Measurements from ENCODE around the gene ZNF329.
A peak's percentile ranks its signal among the peaks of the same experiment; 100 is the strongest.

ZNF329 gene

DNA sequence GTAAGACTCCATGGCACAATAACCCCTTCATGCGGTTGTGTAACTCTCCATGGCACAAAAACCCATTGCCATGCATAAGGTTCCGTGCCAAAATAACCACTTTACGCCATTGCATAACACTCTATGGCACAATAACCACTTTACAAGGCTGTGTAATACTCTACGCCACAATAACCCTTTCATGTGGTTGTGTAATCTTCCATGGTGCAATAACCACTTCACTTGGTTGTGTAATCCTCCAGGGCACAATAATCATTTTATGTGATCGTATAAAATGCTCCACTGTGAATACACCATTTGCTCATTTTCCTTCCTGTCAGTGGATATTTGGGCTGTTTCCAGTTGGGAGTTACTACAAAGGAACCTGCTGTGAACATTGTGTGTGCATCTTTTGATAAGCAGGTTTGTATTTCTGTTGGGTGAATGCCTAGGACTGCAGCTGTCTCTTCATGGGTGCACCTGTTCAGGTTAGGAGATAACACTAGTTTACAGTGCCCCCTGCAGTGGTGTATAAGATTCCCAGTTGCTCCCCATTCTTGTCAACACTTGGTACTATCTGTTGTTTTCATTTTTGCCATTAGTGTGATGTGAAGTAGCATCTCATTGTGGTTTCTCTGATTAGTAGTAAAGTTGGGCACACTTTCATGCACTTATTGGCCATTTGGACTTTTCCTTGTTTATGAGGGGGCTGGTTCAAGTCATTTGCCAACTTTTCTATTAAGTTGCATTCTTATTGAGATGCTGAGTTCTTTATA is 31.4 kb downstream of the ZNF329 start:
- no peak for DNase-seq (ENCODE audit: low read depth)
- TF ChIP-seq, protein P1, sequence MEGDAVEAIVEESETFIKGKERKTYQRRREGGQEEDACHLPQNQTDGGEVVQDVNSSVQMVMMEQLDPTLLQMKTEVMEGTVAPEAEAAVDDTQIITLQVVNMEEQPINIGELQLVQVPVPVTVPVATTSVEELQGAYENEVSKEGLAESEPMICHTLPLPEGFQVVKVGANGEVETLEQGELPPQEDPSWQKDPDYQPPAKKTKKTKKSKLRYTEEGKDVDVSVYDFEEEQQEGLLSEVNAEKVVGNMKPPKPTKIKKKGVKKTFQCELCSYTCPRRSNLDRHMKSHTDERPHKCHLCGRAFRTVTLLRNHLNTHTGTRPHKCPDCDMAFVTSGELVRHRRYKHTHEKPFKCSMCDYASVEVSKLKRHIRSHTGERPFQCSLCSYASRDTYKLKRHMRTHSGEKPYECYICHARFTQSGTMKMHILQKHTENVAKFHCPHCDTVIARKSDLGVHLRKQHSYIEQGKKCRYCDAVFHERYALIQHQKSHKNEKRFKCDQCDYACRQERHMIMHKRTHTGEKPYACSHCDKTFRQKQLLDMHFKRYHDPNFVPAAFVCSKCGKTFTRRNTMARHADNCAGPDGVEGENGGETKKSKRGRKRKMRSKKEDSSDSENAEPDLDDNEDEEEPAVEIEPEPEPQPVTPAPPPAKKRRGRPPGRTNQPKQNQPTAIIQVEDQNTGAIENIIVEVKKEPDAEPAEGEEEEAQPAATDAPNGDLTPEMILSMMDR (IDR thresholded peaks at IDR 0.05; ENCODE audit: insufficient read depth, low read depth, low read length, missing control alignments) = no peak
- H3K4me3 ChIP-seq (ENCODE audit: low read depth, low read length) = no peak overlapping the region

DNA sequence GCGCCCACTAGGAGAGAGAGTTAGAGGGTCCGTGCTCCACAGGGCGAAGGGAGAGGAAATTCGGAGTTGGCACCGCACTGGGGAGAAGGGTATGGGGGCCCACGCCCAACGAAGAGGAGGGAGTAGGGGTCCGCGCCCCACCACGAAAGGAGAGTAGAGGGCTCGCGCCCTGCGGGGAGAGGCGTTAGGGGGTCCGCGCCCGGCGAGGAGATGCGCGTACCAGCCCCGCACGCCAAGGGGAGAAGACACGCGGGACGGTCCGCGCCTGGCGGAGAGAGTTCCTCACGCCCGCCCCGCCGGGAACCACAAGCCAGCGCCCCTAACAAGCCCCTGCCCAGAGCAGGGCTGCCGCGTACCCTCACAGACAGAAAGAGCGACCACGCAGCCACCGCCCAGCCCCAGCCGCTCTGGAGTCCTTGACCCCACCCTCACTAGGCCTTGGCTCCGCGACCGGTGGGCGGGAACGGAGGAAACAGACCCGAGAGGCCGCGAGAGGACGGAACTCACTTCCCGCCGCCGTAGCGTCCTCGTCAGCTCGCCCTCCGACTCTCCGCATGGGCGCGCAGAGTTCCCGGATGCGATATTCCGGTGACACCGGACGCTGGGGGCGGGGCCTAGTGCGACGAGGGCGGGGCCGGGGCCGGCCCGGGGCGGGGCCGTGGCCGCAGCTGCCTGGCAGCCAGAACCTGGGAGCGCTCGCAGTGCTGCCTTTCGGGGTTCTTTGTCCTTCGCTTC is 32.6 kb downstream of the ZNF329 start:
- TF ChIP-seq, protein P1 (IDR thresholded peaks at IDR 0.05; ENCODE audit: insufficient read depth, low read depth, low read length, missing control alignments) = no peak
- no peak for DNase-seq (ENCODE audit: low read depth)
- H3K4me3 ChIP-seq (ENCODE audit: low read depth, low read length) = no peak overlapping the region

DNA sequence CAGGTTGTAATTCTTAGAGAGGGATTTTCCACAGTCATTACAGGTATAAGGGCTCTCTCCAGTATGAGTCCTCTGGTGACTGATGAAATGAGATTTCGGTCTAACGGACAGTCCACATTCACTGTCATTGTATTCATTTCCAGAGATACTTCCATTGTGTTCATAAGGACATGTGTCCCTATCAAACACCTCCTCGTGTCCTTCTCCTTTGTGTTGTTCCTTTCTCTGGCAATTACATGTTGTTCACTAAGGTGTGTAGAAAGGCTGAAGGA is 42.1 kb downstream of the ZNF329 start:
- no peak overlapping the region for H3K4me3 ChIP-seq (ENCODE audit: low read depth, low read length)
- no peak for DNase-seq (ENCODE audit: low read depth)
- TF ChIP-seq, protein P1 (IDR thresholded peaks at IDR 0.05; ENCODE audit: insufficient read depth, low read depth, low read length, missing control alignments) = no peak

DNA sequence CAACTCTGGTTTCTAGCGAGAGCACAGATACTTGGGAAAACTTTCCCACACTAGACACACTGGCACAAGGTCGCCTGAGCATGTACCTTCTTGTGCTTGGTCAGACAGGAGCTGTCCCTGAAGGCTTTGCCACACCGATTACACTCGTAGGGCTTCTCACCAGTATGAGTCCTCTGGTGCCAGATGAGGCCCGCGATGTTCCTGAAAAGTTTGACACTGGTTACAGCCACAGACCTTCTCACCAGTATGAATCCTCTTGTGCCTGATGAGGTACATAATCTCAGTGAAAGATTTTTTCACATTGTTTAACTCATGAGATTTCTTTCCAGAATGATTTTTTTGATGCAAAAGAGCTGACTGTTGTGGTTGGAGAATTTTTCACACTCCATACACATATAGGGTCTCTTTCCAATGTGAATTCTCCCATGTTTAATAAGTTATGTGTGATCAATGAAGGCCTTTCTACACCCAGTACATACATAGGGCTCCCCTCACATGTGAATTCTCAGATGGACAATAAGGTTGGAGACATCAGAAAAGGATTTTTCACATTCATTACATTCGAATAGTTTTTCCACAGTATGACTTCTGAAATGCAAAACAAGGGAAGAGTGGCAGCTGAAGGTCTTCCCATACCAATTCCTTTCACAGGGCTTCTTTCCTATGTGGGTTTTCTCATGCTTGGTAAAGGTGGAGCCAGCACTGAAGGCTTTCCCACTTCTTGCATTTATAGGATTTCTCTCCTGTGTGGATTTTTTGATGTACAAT is 42.6 kb downstream of the ZNF329 start:
- DNase-seq (ENCODE audit: low read depth) = no peak
- no peak overlapping the region for H3K4me3 ChIP-seq (ENCODE audit: low read depth, low read length)
- TF ChIP-seq, protein P1 (IDR thresholded peaks at IDR 0.05; ENCODE audit: insufficient read depth, low read depth, low read length, missing control alignments) = no peak

DNA sequence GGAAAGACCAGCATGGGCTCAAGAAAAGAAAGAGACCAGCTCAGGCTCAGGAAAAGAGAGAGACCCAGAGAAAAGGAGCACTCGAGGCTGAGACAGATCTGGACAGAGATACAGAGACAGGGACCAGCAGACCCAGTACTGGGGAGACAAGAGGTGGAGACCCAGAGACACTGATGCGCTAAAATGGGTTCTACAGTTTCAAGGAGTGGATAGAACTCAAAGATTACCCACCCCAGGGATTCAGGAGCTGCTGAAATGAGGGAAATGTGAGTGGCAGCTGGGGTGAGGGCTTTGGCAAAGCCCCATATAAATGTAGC is 51.9 kb downstream of the ZNF329 start:
- peak overlapping the region; percentile 48 for H3K4me3 ChIP-seq (ENCODE audit: low read depth, low read length)

DNA sequence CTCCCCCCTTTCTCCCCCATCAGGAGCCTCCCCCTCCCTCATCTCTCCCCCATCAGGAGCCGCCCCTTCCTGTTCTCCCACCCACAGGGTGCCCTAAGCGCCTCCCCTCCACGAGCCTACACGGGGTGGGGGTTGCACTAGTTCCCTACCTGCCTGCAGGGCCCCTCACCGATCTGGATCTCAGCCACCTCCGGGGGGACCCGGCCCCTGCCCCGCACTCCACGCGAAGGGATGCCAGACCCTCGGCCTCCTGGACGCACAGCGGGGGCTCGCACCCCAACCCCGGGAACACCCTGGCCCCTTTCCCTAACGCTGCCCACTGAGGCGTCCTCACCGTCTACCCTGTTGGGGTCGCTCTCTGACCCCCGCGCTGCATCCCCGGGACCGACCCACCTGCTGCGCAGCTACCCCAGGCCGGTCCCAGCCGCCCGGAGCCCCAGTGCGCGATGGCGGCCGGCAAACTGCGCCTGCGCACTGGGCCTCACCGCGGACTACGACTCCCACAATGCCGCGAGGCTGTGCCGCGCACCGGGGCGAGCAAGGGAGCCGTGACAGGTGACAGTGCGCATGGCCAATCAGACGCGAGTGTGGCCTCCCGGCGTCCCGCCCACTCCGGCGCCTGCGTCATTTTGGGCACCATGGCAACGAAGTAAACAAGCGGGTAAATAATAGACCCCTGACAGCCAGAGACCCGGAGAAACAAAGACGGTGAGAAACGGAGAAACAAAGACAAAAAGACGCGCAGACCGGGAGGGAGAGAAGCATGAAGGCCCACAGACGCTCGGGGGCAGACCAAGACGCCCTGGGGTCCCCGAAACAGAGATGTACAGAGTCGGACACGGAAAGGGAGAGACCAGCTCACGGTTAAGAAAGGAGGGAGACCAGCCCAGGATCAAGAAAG is 52.6 kb downstream of the ZNF329 start, which contains the start of gene ZSCAN18:
Gene ZSCAN18 (minus strand): TSS at position 451 of the 901 bp plus-strand sequence. CDS start 7,964 bp downstream, outside the sequence.
- H3K4me3 ChIP-seq (ENCODE audit: low read depth, low read length) = peak within 1 kb of the TSS; percentile 63
- TF ChIP-seq, protein P1 (IDR thresholded peaks at IDR 0.05; ENCODE audit: insufficient read depth, low read depth, low read length, missing control alignments) = no peak
- peak; percentile 89 for DNase-seq (ENCODE audit: low read depth)

More for the DNA sequence above, 51.9 kb downstream of the ZNF329 start:
- no peak for DNase-seq (ENCODE audit: low read depth)
- TF ChIP-seq, protein P1 (IDR thresholded peaks at IDR 0.05; ENCODE audit: insufficient read depth, low read depth, low read length, missing control alignments) = no peak

Measured in GM12865 (cell line).